SH-SY5Y (cell line): ENCODE measurements around the gene TFPI.

ENCODE experiments used
- GATA2 ChIP-seq: IDR thresholded peaks from 2 replicates; pipeline ENCODE4 v1.6.1; 2011; ENCODE audit warnings: mild to moderate bottlenecking, low read depth, low read length
- GATA3 ChIP-seq: IDR thresholded peaks from 2 replicates; pipeline ENCODE4 v1.6.1; 2011; ENCODE audit warnings: low read depth, mild to moderate bottlenecking, low read length, moderate library complexity

Gene TFPI

DNA sequence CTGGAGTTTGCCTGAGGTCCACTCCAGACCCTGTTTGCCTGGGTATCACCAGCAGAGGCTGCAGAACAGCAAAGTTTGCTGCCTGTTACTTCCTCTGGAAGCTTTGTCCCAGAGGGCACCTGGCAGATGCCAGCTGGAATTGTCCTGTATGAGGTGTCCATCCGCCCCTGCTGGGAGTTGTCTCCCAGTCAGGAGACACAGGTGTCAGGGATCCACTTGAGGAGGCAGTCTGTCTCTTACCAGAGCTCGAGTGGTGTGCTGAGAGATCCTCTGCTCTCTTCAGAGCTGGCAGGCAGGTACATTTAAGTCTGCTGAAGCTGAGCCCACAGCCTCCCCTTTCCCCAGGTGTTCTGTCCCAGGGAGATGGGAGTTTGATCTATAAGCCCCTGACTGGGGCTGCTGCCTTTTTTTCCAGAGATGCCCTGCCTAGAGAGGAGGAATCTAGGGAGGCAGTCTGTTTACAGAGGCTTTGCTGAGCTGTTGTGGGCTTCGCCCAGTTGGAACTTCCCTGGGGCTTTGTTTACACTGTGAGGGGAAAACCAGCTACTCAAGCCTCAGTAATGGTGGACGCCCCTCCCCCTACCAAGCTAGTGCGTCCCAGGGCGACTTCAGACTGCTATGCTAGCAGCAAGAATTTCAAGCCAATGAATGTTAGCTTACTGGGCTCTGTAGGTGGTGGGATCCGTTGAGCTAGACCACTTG lies 34.7 kb downstream of the TFPI start:
- TF ChIP-seq GATA2 = no peak
- TF ChIP-seq GATA3 = no peak

DNA sequence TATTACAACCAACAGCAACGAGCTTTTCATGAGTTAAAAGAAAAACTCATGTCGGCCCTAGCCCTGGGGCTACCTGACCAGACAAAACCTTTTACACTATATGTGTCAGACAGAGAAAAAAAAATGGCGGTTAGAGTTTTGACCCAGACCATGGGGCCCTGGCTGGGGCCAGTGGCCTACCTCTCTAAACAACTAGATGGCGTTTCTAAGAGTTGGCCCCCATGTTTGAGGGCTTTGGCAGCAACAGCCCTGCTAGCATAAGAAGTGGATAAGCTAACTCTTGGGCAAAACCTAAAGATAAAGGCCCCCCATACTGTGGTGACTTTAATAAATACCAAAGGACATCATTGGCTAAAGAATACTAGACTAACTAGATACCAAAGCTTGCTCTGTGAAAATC lies 39.3 kb downstream of the TFPI start:
- no peak for TF ChIP-seq GATA3
- TF ChIP-seq GATA2 = no peak

DNA sequence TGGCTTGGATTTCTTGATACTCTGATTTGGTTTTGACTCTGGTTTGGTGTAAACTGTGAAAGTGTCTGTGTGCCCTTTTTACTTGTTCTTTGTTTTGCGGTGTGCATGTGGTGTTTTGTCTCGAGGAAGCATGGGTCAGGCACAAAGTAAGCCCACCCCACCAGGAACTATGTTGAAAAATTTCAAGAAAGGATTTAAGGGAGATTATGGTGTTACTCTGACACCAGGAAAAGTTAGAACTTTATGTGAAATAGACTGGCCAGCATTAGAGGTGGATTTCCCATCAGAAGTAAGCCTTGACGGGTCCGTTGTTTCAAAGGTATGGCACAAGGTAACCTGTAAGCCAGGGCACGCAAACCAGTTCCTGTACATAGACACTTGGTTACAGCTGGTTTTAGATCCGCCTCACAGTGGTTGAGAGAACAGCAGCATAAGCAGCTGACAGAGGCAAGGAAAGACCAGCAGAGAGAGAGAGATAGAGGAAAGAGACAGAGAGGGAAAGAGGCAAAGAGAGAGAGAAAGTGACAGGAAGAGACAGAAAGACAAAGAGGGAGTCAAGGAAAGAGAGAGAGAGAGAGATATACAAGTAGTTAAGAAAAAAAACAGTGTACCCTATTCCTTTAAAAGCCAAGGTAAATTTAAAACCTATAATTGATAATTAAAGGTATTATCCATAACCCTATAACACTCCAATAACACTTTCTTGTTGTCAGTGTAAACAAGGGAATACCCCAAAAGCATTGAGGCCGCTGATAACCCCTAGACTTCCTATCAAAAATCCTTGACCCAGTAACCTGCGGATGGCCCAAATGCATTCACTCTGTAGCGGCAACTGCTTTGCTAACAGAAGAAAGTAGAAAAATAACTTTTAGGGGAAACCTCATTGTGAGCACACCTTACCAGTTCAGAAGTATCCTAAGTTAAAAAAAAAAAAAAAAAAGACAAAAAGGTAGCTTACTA lies 42.6 kb downstream of the TFPI start:
- TF ChIP-seq GATA3 (no peak), GATA2 (no peak)

DNA sequence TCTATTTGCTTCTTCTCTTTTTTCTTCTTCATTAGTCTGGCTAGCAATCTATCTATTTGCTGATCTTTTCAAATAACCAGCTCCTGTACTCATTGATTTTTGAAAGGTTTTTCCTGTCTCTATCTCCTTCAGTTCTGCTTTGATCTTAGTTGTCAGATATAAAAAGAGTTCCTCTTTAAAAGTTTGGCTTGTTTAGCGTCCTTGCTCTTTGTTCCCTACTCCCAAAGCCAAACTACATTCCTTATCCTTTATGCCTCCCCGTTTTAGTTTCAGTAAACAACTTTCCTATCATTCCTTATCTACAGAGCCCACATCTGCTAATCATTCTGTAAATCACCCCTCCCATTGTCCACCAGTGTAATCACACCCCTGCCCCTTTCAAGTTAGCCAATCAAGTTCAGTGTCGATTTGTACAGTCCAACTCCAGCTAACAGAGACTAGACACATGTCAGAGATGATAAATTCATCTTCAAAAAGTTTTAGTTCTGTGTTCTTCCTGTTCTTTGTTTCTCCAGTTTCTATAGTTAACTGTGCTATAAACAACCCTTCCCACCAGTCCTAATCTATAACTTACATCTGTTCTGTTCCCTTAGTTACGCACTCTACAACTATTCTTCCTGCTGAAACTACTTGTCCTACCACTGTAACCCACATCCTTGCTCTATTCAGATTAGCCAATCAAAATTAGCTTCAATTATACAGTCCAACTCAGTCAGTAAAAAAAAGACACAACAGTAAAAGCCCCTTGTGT lies 44.4 kb downstream of the TFPI start:
- no peak for TF ChIP-seq GATA2
- no peak for TF ChIP-seq GATA3

DNA sequence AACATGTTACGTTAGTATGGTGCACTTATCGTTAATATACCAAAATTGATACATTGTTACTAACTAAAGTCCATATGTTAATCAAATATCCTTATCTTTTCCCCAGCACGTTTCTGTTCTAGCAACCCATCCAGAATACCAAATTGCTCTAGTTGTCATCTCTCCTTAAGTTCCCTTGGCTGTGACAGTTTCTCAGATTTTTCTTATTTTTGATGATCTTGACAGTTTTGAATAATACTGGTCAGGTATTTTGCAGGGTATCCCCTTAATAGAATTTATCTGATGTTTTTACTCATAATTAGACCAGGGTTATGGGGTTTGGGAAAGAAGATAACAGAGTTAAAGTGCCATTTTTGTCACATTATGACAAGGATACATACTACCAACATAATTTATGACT lies 47.8 kb downstream of the TFPI start:
- TF ChIP-seq GATA2 (no peak), GATA3 (no peak)

DNA sequence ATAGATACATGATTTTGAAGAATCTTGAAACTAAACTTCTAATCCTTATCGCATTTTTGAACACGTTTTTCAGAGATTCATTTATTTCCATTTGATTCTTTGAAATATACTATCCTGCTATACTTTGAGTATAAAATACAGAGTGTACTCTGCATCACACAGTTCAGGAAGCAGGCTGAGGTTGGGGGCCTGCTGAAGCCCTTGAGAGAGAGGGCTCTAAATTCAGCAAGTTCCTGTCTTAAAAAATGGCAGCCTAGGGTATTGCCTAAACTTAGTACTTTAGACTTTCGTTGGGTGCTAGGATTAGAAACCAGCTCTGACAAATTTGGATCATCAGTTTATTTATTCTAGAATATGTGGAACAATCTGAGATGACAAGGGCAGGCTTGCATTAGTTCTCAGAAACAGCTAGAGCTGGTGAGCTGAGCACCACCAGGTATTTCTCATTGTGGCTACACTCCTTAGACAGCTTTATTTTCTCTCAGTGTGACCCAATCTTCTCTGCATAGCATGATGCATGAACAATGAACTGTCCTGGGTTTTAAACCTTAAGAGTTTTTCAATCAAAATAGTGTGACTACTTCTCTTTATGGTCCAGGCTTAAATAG lies 49.1 kb downstream of the TFPI start:
- TF ChIP-seq GATA2 (no peak), GATA3 (no peak)

DNA sequence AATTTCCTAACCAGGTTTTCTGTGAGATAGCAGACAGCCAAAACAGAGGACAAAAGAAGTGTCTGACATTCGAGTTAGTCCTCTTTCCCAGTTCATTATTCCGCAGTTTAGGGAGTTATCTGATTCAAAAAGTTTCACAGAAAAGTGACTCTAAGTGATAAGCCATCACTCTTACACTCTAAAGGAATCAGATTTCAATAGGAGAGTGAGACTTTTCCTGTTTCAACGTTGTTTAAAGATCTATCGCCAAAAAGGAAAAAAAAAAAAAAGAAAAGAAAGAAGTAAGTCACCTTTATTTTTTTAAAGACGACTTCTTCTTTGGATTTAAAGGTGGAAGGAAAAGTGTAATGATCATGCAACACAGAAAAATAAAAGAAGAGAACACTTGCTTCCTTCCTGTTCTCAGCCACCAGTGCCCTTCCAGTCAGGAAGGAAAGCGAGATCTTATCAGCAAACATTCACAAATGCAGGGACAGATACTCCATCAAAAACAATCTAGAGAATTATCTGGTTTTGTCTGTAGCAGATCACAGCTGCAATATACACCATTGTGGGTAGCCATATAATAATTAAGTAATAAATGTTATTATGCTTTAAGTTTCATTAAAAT lies 49.8 kb downstream of the TFPI start:
- TF ChIP-seq GATA3 (peak; percentile 93), GATA2 (peak; percentile 89)

DNA sequence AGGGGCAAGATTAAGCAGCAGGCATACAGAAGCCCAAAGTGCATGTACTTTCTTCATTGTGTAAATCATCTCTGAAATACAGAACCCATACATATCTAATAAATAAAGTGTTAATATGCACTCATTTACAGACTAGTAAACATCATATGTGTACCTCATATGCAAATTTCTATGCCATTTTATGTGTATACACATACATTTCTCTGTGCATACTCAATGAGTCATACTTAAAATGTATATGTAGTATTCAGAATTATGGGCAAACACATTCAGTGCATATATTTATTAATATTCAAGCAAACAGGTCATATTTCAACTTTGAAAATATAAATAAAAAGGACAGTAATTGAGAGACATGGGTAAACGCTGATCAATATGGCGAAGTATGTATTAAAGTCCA lies 50.5 kb downstream of the TFPI start:
- no peak for TF ChIP-seq GATA2
- no peak for TF ChIP-seq GATA3

DNA sequence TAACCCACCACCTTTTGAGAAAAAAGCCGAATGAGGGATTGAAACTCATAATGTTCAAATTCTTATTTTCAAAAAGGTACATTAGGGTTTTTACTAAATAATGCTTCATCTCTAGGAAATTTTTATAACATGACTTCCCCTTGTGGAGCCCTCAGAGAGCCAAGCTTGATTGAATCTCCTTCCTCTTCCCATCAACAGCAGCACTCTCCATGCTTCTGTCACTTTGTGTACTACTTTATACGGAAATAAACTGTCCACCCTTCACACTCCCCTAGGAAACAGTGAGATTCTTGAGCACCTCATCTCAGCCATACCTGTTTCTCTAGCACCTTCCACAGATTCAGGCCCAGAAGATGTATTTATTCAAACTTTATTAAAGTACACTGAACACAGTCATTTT lies 51.8 kb downstream of the TFPI start:
- no peak for TF ChIP-seq GATA2
- TF ChIP-seq GATA3 = no peak

DNA sequence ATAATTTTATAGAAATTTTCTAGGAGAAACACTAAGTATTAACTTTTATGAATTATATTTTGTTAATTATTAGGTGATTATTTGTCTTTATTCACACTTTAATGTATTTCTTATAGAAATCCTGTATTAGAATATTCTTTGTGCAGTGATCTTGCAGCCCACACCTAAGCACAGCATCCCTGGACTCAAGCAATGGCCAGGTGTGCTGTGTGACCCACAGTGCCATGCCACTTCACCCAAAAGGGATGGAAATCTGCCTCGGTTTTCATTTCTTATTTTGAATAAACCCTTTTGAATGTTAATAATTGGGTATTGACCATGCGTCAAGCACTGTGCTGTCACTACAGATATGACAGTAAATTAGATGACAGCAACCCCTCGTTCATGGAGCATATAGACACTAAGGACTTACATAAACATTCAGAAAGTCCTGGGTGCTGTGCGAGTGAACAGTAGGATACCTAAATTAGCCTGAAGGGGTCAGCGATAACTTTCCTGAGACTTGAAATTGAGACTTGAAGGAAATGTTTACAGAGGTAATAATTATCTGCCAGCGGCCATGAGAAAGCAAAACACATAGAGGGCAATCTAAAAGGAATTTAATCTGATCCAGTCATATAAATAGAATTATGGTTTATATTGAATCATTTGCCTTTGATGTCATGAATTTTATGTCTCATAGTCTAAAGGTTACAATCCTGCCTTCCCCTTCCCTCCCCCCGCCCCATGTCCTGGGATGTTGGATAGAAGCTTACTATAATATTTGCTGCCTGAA lies 53.5 kb downstream of the TFPI start:
- TF ChIP-seq GATA2 (no peak), GATA3 (no peak)

DNA sequence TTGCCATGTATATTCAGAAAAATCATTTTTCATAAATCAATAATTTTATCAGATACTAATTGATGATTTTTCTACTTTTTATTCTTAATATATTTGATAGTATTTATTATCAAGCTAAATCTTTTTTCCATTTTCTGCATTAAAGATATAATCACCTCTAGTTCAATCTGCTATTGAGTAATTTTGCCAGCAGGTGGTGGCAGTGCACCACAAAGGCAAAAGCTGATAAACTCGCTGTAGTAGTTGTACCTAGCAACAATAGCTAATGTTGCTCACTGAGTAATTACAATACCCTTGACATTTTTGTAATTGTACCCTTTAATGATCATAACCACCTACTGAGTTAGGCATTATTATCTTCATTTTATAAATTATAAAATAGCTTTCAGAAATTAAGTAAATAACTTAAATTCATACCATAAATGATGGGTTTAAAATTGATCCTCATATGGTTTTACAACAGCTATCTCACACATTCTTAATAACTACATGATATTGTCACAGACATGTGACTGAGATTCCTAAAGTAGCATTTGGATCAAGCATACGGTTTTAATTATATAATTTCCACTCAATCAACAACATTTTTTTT lies 54.2 kb downstream of the TFPI start:
- TF ChIP-seq GATA3 (0 out of 2 replicates have a peak, but pooled peaks have one; percentile 36), GATA2 (no peak; the same call in 1 of the 2 replicates)

DNA sequence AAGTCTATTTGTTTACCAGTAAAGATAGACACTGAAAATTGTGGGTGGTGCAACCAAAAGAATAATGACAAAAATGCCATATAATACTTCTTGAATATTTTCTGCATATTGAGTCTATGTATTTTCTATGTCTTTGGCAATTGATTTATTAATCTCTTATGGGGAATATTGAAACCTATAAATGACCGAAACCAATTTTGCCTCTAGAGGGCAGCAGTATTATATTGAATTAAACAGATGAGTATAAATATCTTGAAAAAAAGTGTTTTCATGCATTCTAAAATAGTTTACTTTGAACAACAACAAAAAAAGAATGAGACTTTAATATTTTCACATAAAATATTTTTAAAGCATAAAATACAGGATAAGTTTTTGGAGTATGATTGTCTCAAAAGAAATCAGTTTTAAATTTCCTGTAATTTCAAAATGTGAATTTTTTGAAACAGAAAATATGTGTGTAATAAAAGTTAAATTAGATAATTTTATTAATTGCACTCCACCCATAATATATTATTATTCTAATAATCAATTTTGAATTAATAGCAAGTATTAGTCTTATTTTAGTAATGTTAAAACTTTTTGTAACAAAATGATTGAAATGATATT lies 56.3 kb downstream of the TFPI start:
- TF ChIP-seq GATA3 (no peak), GATA2 (no peak)
